Stimulated activated CD8-positive, alpha-beta memory T cell treated with anti-CD3 and anti-CD28 coated beads, Interleukin-7, amount 100 ng/mL, for 24 hours (primary cell): ENCODE data around the gene CXorf65.

Experiments used
- DNase-seq: peaks from one replicate; pipeline ENCODE4 v3.0.0-alpha.2; 2020; ENCODE audit warnings: low read depth

CXorf65 gene

DNA sequence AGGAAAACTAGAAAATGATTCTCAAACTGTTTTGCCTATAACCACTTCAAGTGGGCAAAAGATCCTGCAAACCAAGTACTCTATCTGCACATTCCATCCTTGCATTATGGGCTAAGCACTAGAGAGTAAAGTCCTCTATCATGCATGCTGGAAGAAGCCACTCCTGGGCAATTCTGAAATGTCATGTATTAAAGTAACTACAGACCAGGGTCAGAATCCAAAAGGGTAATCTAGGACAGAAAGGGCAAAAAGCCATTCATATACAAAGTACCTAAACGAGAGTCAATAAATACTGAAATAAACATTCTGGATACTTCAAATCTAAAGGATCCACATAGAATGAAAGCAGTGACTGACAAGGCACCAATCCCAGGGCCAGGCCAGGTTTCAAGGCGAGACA, 39.5 kb downstream of the CXorf65 start:
- no peak for DNase-seq

DNA sequence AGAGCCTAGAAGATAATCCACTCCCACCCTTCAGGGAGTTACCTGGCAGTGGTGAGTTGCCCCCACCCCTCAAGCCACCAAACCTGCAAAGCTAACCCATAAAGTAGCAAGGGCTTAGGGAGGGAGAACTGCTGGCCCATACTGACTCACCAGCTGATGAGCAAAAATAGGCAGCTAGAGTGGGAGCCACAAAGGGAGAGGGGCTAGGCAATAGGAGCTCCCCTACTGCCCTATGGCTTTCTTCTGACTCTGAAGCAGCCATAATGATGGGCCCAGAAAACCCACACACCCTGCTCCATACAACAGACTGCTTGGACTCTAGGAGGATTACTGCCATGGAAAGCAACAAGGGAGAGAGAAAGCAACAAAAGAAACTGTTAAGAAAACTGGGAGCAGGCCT, 46.4 kb downstream of the CXorf65 start:
- DNase-seq: no peak

DNA sequence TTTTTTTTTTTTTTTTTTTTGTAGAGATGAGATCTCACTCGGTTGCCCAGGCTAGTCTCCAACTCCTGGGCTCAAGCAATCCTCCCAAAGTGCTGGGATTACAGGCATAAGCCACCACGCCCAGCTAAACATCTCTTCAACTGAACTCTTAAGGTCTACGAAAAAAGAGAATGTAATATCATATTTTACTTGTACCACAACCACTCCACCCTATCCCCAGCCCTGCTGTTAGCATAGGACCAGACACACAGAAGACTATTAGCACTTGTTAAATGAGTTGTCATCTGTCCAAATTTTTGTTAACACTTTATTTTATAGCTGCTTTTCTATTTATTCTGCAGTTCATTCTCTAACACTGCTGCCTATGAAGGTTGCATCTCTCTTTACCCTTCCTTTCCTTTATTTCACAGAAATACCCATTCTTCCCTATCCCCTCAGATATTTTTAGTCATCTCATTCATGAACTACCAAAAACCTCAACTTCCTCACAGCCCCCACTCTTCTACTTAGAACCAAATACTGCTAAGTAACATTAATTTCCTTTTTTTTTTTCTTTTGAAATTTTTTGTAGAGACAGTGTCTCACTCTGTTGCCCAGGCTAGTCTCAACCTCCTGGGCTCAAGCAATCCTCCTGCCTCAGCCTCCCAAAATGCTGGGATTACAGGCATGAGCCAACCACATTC, 48.6 kb downstream of the CXorf65 start:
- no peak for DNase-seq

DNA sequence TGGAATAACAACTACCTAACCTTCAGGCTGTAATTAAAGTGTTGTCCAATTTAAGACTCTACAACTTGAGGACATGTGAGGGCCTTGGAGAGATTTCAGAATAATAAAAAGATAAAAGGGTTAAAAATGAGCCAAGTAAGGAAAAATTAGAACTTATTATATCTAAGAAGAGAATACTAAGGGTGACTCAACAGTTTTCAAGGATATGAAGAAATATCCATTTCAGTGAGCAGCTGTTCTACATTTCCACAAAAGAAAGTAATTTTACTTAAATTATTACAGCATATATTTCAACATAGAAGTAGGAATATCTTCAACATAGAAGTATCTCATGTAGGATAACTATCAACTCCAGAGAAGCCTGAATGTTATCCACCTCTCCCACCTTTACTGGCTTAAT, 49.7 kb downstream of the CXorf65 start:
- DNase-seq: no peak
